Stomach (tissue), 9 donors: ENCODE measurements around the gene KANSL1. TPM values are rescaled to one million over a fixed set of nuclear protein-coding genes. Genes with fewer than 3 reads are reported as not detected.

Source experiments
- DNase-seq, 2 donors: peaks; one replicate each; pipeline versions ENCODE4 v3.0.0 to v3.0.0-alpha.2; 2013 to 2019
- H3K27ac ChIP-seq, 5 donors: fragments of 200-600 bp in 4 of 5; sonication (generic) in 4 of 5; one replicate each; pipeline ENCODE4 v1.5.1; 2013 to 2019; ENCODE audit warnings: mild to moderate bottlenecking in 1 of 5, moderate library complexity in 1 of 5
- H3K27me3 ChIP-seq, 3 donors: fragments of 200-600 bp; sonication (generic); one replicate each; pipeline ENCODE4 v1.5.1; 2017 to 2019; ENCODE audit warnings: mixed run types in 1 of 3
- H3K36me3 ChIP-seq, 4 donors: fragments of 200-600 bp; sonication (generic); 1 replicate in 3 of 4; 2 replicates in 1 of 4; pipeline ENCODE4 v1.5.1; 2016 to 2019
- H3K4me1 ChIP-seq, 4 donors: fragments of 200-600 bp; sonication (generic); one replicate each; pipeline ENCODE4 v1.5.1; 2016 to 2019
- H3K4me3 ChIP-seq, 4 donors: fragments of 200-600 bp; sonication (generic) in 3 of 4; one replicate each; pipeline ENCODE4 v1.5.1; 2016 to 2019; ENCODE audit warnings: mild to moderate bottlenecking in 1 of 4
- H3K9me3 ChIP-seq, 4 donors: fragments of 200-600 bp; sonication (generic); one replicate each; pipeline ENCODE4 v1.5.1; 2016 to 2019
- CTCF ChIP-seq, 7 experiments: fragments of 450-650 bp in 4 of 7; fragments of 200-600 bp in 3 of 7; sonication (generic) in 3 of 7; IDR thresholded peaks; one replicate each; pipeline ENCODE4 v1.5.1; 2016 to 2019; ENCODE audit warnings: antibody characterized with exemption in 7 of 7, control low read depth in 2 of 7, mild to moderate bottlenecking in 1 of 7
- EP300 ChIP-seq: sonication (generic); formaldehyde crosslinking; IDR thresholded peaks from one replicate; pipeline ENCODE4 v1.6.1; 2017; ENCODE audit warnings: antibody characterized with exemption
- POLR2A ChIP-seq, 4 donors: fragments of 450-650 bp; IDR thresholded peaks; one replicate each; pipeline ENCODE4 v1.6.1; 2016; ENCODE audit warnings: antibody characterized with exemption in 4 of 4, control low read depth in 2 of 4, mild to moderate bottlenecking in 1 of 4, moderate library complexity in 1 of 4
- POLR2AphosphoS5 ChIP-seq, 3 donors: sonication (generic); formaldehyde crosslinking; IDR thresholded peaks; one replicate each; pipeline ENCODE4 v1.6.1; 2016; ENCODE audit warnings: antibody characterized with exemption in 3 of 3
- WGBS, 5 donors: extraction: QIAGEN DNeasy Blood & Tissue Kit in 3 of 5; methylation state at CpG; one replicate each; pipeline versions ENCODE4 v1.1.5 to v1.1.7; 2013 to 2018; 5-methylcytosine and 5-hydroxymethylcytosine counted together
- intact Hi-C: fragments of 100-400 bp; cut with DNase I; formaldehyde crosslinking; loops from one replicate; pipeline ENCODE4 v1.15.1; 2023; ENCODE audit warnings: low total_unique reads
- polyA plus RNA-seq, 3 donors: library from polyadenylated mRNA; stranded (reverse); fragments of 200-250 nt; gene quantifications; one replicate each; pipeline ENCODE4 v1.2.3, GENCODE V29; 2013
- total RNA-seq, 5 donors: library from RNA; depleted of rRNA; stranded (reverse); fragments of >200 nt; gene quantifications; one replicate each; pipeline versions ENCODE4 v1.1.0 to v1.2.3, GENCODE V29; 2014 to 2016
- donor health status: healthy with polysubstance abuse.
- donor health status: Bipolar disorder and iron deficiency.
- donor health status: healthy.

KANSL1 gene
- total and polyA plus RNA-seq, 8 donors, result 9.2 to 288 (median 127) TPM

GRCh38 chr17:46129302-46129701 lies 63.9 kb downstream of the KANSL1 start:
- no peaks in the 10 kb centered on the region for H3K27me3 ChIP-seq
- no peak for DNase-seq
- intact Hi-C loops, result no loop called here
- H3K4me1 ChIP-seq, result peaks cover 34 to 95% (median 74%) of the 10 kb centered on the region in 4 donors
- H3K36me3 ChIP-seq, result no peaks in the 10 kb centered on the region
- H3K9me3 ChIP-seq, result no peaks in the 10 kb centered on the region
- no peak overlapping the region for H3K4me3 ChIP-seq
- no peak for TF ChIP-seq EP300
- no peak for TF ChIP-seq POLR2A (IDR thresholded peaks at IDR 0.05)
- TF ChIP-seq POLR2AphosphoS5 (IDR thresholded peaks at IDR 0.05), result no peak
- TF ChIP-seq CTCF (IDR thresholded peaks at IDR 0.05), result no peak
- WGBS, 5 donors, result 24 to 47% (median 29%) methylated on average over 2 of the region's 2 CpGs
- no peak overlapping the region for H3K27ac ChIP-seq

- H3K4me1 ChIP-seq, result peaks cover 34 to 95% (median 79%) of the 10 kb centered on the region in 4 donors
Measured at GRCh38 chr17:46128453-46128852, 64.8 kb downstream of the KANSL1 start.

GRCh38 chr17:46127524-46127923 lies 65.7 kb downstream of the KANSL1 start:
- peaks cover 41 to 95% (median 79%) of the 10 kb centered on the region in 4 donors for H3K4me1 ChIP-seq
- 89 to 98% (median 98%) methylated on average over 2 of the region's 2 CpGs for WGBS, 5 donors
- peaks cover 0 to 8% (median 0%) of the 10 kb centered on the region in 4 donors for H3K36me3 ChIP-seq
- no peaks in the 10 kb centered on the region for H3K9me3 ChIP-seq
- no peak overlapping the region for H3K4me3 ChIP-seq
- DNase-seq, result no peak
- H3K27ac ChIP-seq, result no peak overlapping the region
- intact Hi-C loops, result no loop called here
- TF ChIP-seq POLR2A (IDR thresholded peaks at IDR 0.05) (no peak), EP300 (no peak), POLR2AphosphoS5 (IDR thresholded peaks at IDR 0.05) (no peak), CTCF (IDR thresholded peaks at IDR 0.05) (no peak)
- H3K27me3 ChIP-seq, result no peaks in the 10 kb centered on the region

More at GRCh38 chr17:46128453-46128852, 64.8 kb downstream of the KANSL1 start:
- no peaks in the 10 kb centered on the region for H3K27me3 ChIP-seq
- DNase-seq, result no peak
- H3K9me3 ChIP-seq, result no peaks in the 10 kb centered on the region
- H3K4me3 ChIP-seq, result no peak overlapping the region
- TF ChIP-seq POLR2AphosphoS5 (IDR thresholded peaks at IDR 0.05), result no peak
- no peak for TF ChIP-seq CTCF (IDR thresholded peaks at IDR 0.05)
- no peak for TF ChIP-seq POLR2A (IDR thresholded peaks at IDR 0.05)
- TF ChIP-seq EP300, result no peak
- peaks cover 0 to 7% (median 0%) of the 10 kb centered on the region in 4 donors for H3K36me3 ChIP-seq
- 66 to 75% (median 71%) methylated on average over 4 of the region's 4 CpGs for whole genome bisulfite sequencing, 5 donors
- intact Hi-C loops, result no loop called here
- H3K27ac ChIP-seq, result no peak overlapping the region

- H3K4me1 ChIP-seq, result peaks cover 48 to 97% (median 80%) of the 10 kb centered on the region in 4 donors
- intact Hi-C loops, result no loop called here
- 93 to 100% (median 97%) methylated on average over 1 of the region's 1 CpG for WGBS, 5 donors
Measured at GRCh38 chr17:46126840-46127239, 66.4 kb downstream of the KANSL1 start.

More at GRCh38 chr17:46126840-46127239, 66.4 kb downstream of the KANSL1 start:
- Histone ChIP-seq H3K27me3 (no peaks in the 10 kb centered on the region), H3K27ac (no peak overlapping the region), H3K9me3 (no peaks in the 10 kb centered on the region), H3K4me3 (no peak overlapping the region), H3K36me3 (peaks cover 0 to 8% (median 0%) of the 10 kb centered on the region in 4 donors)
- no peak for TF ChIP-seq POLR2A (IDR thresholded peaks at IDR 0.05)
- no peak for TF ChIP-seq EP300
- no peak for TF ChIP-seq CTCF (IDR thresholded peaks at IDR 0.05)
- no peak for TF ChIP-seq POLR2AphosphoS5 (IDR thresholded peaks at IDR 0.05)
- DNase-seq, result no peak
